ENCODE measurements around the gene DNMT3A. TPM values are rescaled to one million over a fixed set of nuclear protein-coding genes. Genes with fewer than 3 reads are reported as not detected.

DNMT3A gene
- total RNA-seq, 4 donors from 2014 or later = 11.3 to 29.5 (median 16.9) TPM

GRCh38 chr2:25262288-25262687, 79.4 kb downstream of the DNMT3A start:
- Histone ChIP-seq H3K4me1 (peaks cover 3 to 17% (median 11%) of the 10 kb centered on the region in 4 donors), H3K27me3 (no peaks in the 10 kb centered on the region), H3K36me3 (peaks cover 0 to 53% (median 14%) of the 10 kb centered on the region in 4 donors), H3K27ac (replicated peaks in 1 of 4) (no peak overlapping the region), H3K9me3 (no peaks in the 10 kb centered on the region), H3K4me3 (no peak overlapping the region)
- no peak for DNase-seq (ENCODE audit: extremely low spot score)
- intact Hi-C loops (cut with DNase I) = no loop called here
- TF ChIP-seq CTCF (IDR thresholded peaks at IDR 0.05) = no peak
- no peak for TF ChIP-seq EP300 (IDR thresholded peaks at IDR 0.05)
- TF ChIP-seq POLR2AphosphoS5 (IDR thresholded peaks at IDR 0.05) = no peak
- WGBS = 95% methylated on average over 1 of the region's 1 CpG

GRCh38 chr2:25259737-25260124, 82.0 kb downstream of the DNMT3A start:
- Histone ChIP-seq H3K4me1 (peaks cover 12 to 30% (median 21%) of the 10 kb centered on the region in 4 donors), H3K27ac (replicated peaks in 1 of 4) (no peak overlapping the region), H3K4me3 (no peak overlapping the region), H3K27me3 (no peaks in the 10 kb centered on the region), H3K36me3 (peaks cover 6 to 46% (median 12%) of the 10 kb centered on the region in 4 donors), H3K9me3 (no peaks in the 10 kb centered on the region)
- DNase-seq (ENCODE audit: extremely low spot score) = no peak
- no peak for TF ChIP-seq CTCF (IDR thresholded peaks at IDR 0.05)
- no peak for TF ChIP-seq POLR2AphosphoS5 (IDR thresholded peaks at IDR 0.05)
- no peak for TF ChIP-seq POLR2A (IDR thresholded peaks at IDR 0.05; ENCODE audit: low read depth)
- no peak for TF ChIP-seq EP300 (IDR thresholded peaks at IDR 0.05)
- intact Hi-C loops (cut with DNase I) = no loop called here
- WGBS = 87% methylated on average over 6 of the region's 7 CpGs

GRCh38 chr2:25258847-25259736, 82.6 kb downstream of the DNMT3A start:
- DNase-seq (ENCODE audit: extremely low spot score) = no peak
- intact Hi-C loops (cut with DNase I) = no loop called here
- Histone ChIP-seq H3K9me3 (no peaks in the 10 kb centered on the region), H3K4me3 (no peak overlapping the region), H3K4me1 (peaks cover 12 to 30% (median 21%) of the 10 kb centered on the region in 4 donors), H3K36me3 (peaks cover 7 to 49% (median 15%) of the 10 kb centered on the region in 4 donors), H3K27ac (replicated peaks in 1 of 4) (peak overlapping the region in 1 of 4 donors; percentile 13), H3K27me3 (no peaks in the 10 kb centered on the region)
- no peak for TF ChIP-seq EP300 (IDR thresholded peaks at IDR 0.05)
- no peak for TF ChIP-seq POLR2AphosphoS5 (IDR thresholded peaks at IDR 0.05)
- TF ChIP-seq POLR2A (IDR thresholded peaks at IDR 0.05; ENCODE audit: low read depth) = no peak
- TF ChIP-seq CTCF (IDR thresholded peaks at IDR 0.05) = no peak
- WGBS = 89% methylated on average over 9 of the region's 9 CpGs

GRCh38 chr2:25257931-25258846, 83.5 kb downstream of the DNMT3A start:
- H3K36me3 ChIP-seq = peaks cover 7 to 48% (median 12%) of the 10 kb centered on the region in 4 donors
- peak overlapping the region; percentile 42 to 75 (median 62) for H3K27ac ChIP-seq (replicated peaks in 1 of 4)
- TF ChIP-seq EP300 (IDR thresholded peaks at IDR 0.05) = no peak
- TF ChIP-seq CTCF (IDR thresholded peaks at IDR 0.05) = no peak
- TF ChIP-seq POLR2A (IDR thresholded peaks at IDR 0.05; ENCODE audit: low read depth) = no peak
- TF ChIP-seq POLR2AphosphoS5 (IDR thresholded peaks at IDR 0.05) = no peak
- H3K9me3 ChIP-seq = no peaks in the 10 kb centered on the region
- no peak overlapping the region for H3K4me3 ChIP-seq
- intact Hi-C loops (cut with DNase I) = no loop called here
- no peak for DNase-seq (ENCODE audit: extremely low spot score)
- no peaks in the 10 kb centered on the region for H3K27me3 ChIP-seq
- 85% methylated on average over 7 of the region's 9 CpGs for WGBS
- peaks cover 13 to 33% (median 23%) of the 10 kb centered on the region in 4 donors for H3K4me1 ChIP-seq
